Caco-2 (cell line): ENCODE measurements around the gene HOXB7. TPM values are rescaled to one million over a fixed set of nuclear protein-coding genes. Genes with fewer than 3 reads are reported as not detected.
A peak's percentile ranks its signal among the peaks of the same experiment; 100 is the strongest.

Experiments
- BruUV-seq: library from RNA; stranded (reverse); fragments of 400-500 nt; replicated peaks from 2 replicates; lab custom pipeline; 2021; lab: Mats Ljungman, UMichigan
- CTCF ChIA-PET: fragments of 300-600 bp; sonication (Branson Sonifier 250); formaldehyde crosslinking; loops from one replicate; lab custom pipeline; 2022; ENCODE audit warnings: antibody characterized with exemption; lab: Charles Lee
- POLR2A ChIA-PET: fragments of 300-600 bp; sonication (Branson Sonifier 250); formaldehyde crosslinking; loops from one replicate; lab custom pipeline; 2022; ENCODE audit warnings: antibody characterized with exemption; lab: Charles Lee
- DNase-seq, 2 experiments: peaks; one replicate each; pipeline versions ENCODE4 v3.0.0 to v3.0.0-alpha.2; 2020 to 2022
- H3K27me3 ChIP-seq: replicated peaks from 2 replicates; pipeline ENCODE4 v1.6.0; 2011; ENCODE audit warnings: low read length; ENCODE audit not compliant: control insufficient read depth, insufficient read depth
- H3K36me3 ChIP-seq: 2 replicates; pipeline ENCODE4 v1.5.1; 2011; ENCODE audit warnings: low read length; ENCODE audit not compliant: control insufficient read depth, insufficient read depth
- H3K4me1 ChIP-seq: fragments of 250-450 bp; sonication (Bioruptor Pico); 2 replicates; pipeline ENCODE4 v1.5.1; 2020; ENCODE audit warnings: mild to moderate bottlenecking
- H3K4me3 ChIP-seq: 2 replicates; pipeline ENCODE4 v1.5.1; 2011; ENCODE audit warnings: low read depth, mild to moderate bottlenecking, control low read depth, low read length
- H3K9me3 ChIP-seq: fragments of 250-450 bp; sonication (Bioruptor Pico); 2 replicates; pipeline ENCODE4 v1.5.1; 2020; ENCODE audit warnings: mild to moderate bottlenecking, moderate library complexity
- H3K27ac Mint-ChIP-seq: one replicate; pipeline ENCODE4 v1.8.0; 2022; ENCODE audit warnings: mixed read lengths; ENCODE audit not compliant: unreplicated experiment
- H3K27me3 Mint-ChIP-seq: one replicate; pipeline ENCODE4 v1.8.0; 2022; ENCODE audit warnings: mixed read lengths; ENCODE audit not compliant: insufficient read depth, unreplicated experiment
- H3K36me3 Mint-ChIP-seq: one replicate; pipeline ENCODE4 v1.8.0; 2022; ENCODE audit warnings: mild to moderate bottlenecking, mixed read lengths; ENCODE audit not compliant: insufficient read depth, unreplicated experiment
- H3K4me1 Mint-ChIP-seq: one replicate; pipeline ENCODE4 v1.8.0; 2022; ENCODE audit warnings: low read depth, mixed read lengths; ENCODE audit not compliant: unreplicated experiment
- H3K4me3 Mint-ChIP-seq: one replicate; pipeline ENCODE4 v1.8.0; 2022; ENCODE audit warnings: mild to moderate bottlenecking, moderate library complexity, mixed read lengths; ENCODE audit not compliant: unreplicated experiment
- H3K9me3 Mint-ChIP-seq: one replicate; pipeline ENCODE4 v1.8.0; 2022; ENCODE audit warnings: mixed read lengths; ENCODE audit not compliant: unreplicated experiment
- CTCF ChIP-seq, 2 experiments: fragments of 200-600 bp in 1 of 2; IDR thresholded peaks; 1 replicate in 1 of 2; 2 replicates in 1 of 2; pipeline versions ENCODE4 v1.5.1 to v1.8.0; 2011 to 2022; ENCODE audit warnings: antibody characterized with exemption in 1 of 2, control low read depth in 1 of 2, inconsistent platforms in 1 of 2, low read depth in 1 of 2, low read length in 1 of 2, mild to moderate bottlenecking in 1 of 2, moderate library complexity in 1 of 2; ENCODE audit not compliant: insufficient read depth in 1 of 2, severe bottlenecking in 1 of 2, unreplicated experiment in 1 of 2
- intact Hi-C: fragments of 100-400 bp; cut with micrococcal nuclease; formaldehyde crosslinking; loops from one replicate; pipeline ENCODE4 v1.10.0; 2022; ENCODE audit not compliant: unreplicated experiment
- total RNA-seq: library from RNA; stranded (reverse); gene quantifications from 2 replicates; pipeline ENCODE4 v1.2.3, GENCODE V29; 2022

Gene HOXB7
- total RNA-seq, 1 experiment from 2014 or later: 28.2 TPM

GRCh38 chr17:48579760-48580554 lies 30.9 kb downstream of the HOXB7 start:
- Mint-ChIP-seq H3K4me1 (peaks cover 35% of the 10 kb centered on the region), H3K27me3 (peaks cover 20% of the 10 kb centered on the region), H3K9me3 (no peaks in the 10 kb centered on the region), H3K4me3 (peak overlapping the region; percentile 88), H3K36me3 (peaks cover 4% of the 10 kb centered on the region), H3K27ac (no peak overlapping the region)
- ChIA-PET POLR2A (interaction anchor here (0.7 kb wide), 2 partner anchors 8 to 348 kb away, joined by 4 to 9 read pairs; no protein-coding TSS in a partner anchor), CTCF (interaction anchor here (0.6 to 1.6 kb wide), 8 partner anchors 9 to 555 kb away, joined by 3 to 7 read pairs (median 4); no protein-coding TSS in a partner anchor)
- peak overlapping the region; percentile 15; the same call in 1 of the 2 replicates for H3K4me3 ChIP-seq
- H3K27me3 ChIP-seq: peaks cover 2% of the 10 kb centered on the region
- no peak for TF ChIP-seq CTCF (IDR thresholded peaks at IDR 0.05; ENCODE audit: insufficient read depth in 1 of 2, low read depth in 1 of 2, low read length in 1 of 2, severe bottlenecking in 1 of 2, unreplicated experiment in 1 of 2)
- intact Hi-C loops: no loop called here
- no peaks in the 10 kb centered on the region for H3K36me3 ChIP-seq
- H3K9me3 ChIP-seq: no peaks in the 10 kb centered on the region
- no TSS peak for BruUV-seq
- peaks cover 35% of the 10 kb centered on the region for H3K4me1 ChIP-seq
- DNase-seq: peak in 1 of 2 experiments; percentile 58

GRCh38 chr17:48579471-48579759 lies 31.4 kb downstream of the HOXB7 start:
- Histone ChIP-seq H3K27me3 (peaks cover 2% of the 10 kb centered on the region), H3K36me3 (no peaks in the 10 kb centered on the region), H3K4me1 (peaks cover 35% of the 10 kb centered on the region), H3K4me3 (peak overlapping the region; percentile 1; the same call in 1 of the 2 replicates), H3K9me3 (no peaks in the 10 kb centered on the region)
- peak overlapping the region; percentile 88 for H3K4me3 Mint-ChIP-seq
- POLR2A ChIA-PET: interaction anchor here (0.7 kb wide), 1 partner anchor 8 kb away, joined by 9 read pairs; no protein-coding TSS in a partner anchor
- peaks cover 4% of the 10 kb centered on the region for H3K36me3 Mint-ChIP-seq
- no peak for TF ChIP-seq CTCF (IDR thresholded peaks at IDR 0.05; ENCODE audit: insufficient read depth in 1 of 2, low read depth in 1 of 2, low read length in 1 of 2, severe bottlenecking in 1 of 2, unreplicated experiment in 1 of 2)
- intact Hi-C loops: no loop called here
- peaks cover 18% of the 10 kb centered on the region for H3K27me3 Mint-ChIP-seq
- no peaks in the 10 kb centered on the region for H3K9me3 Mint-ChIP-seq
- CTCF ChIA-PET: interaction anchor here (0.6 to 1.6 kb wide), 5 partner anchors 10 to 554 kb away, joined by 3 to 7 read pairs (median 4); no protein-coding TSS in a partner anchor
- BruUV-seq: no TSS peak
- H3K4me1 Mint-ChIP-seq: peaks cover 31% of the 10 kb centered on the region
- DNase-seq: no peak
- H3K27ac Mint-ChIP-seq: peak overlapping the region; percentile 37

GRCh38 chr17:48578616-48579470 lies 32.0 kb downstream of the HOXB7 start:
- peaks cover 35% of the 10 kb centered on the region for H3K4me1 ChIP-seq
- H3K27me3 Mint-ChIP-seq: peaks cover 13% of the 10 kb centered on the region
- H3K27ac Mint-ChIP-seq: peak overlapping the region; percentile 37
- no peak for DNase-seq
- peak overlapping the region; percentile 88 for H3K4me3 Mint-ChIP-seq
- BruUV-seq: TSS peak; percentile 70
- peaks cover 4% of the 10 kb centered on the region for H3K36me3 Mint-ChIP-seq
- peak overlapping the region; percentile 60 for H3K4me3 ChIP-seq
- TF ChIP-seq CTCF (IDR thresholded peaks at IDR 0.05; ENCODE audit: insufficient read depth in 1 of 2, low read depth in 1 of 2, low read length in 1 of 2, severe bottlenecking in 1 of 2, unreplicated experiment in 1 of 2): peak in 1 of 2 experiments; percentile 25
- peaks cover 25% of the 10 kb centered on the region for H3K4me1 Mint-ChIP-seq
- peaks cover 2% of the 10 kb centered on the region for H3K27me3 ChIP-seq
- no peaks in the 10 kb centered on the region for H3K9me3 Mint-ChIP-seq
- ChIA-PET POLR2A (interaction anchor here (0.5 kb wide), 1 partner anchor 136 kb away, joined by 3 read pairs; no protein-coding TSS in a partner anchor), CTCF (interaction anchor here (0.6 to 1.6 kb wide), 2 partner anchors 10 to 227 kb away, joined by 3 read pairs; no protein-coding TSS in a partner anchor)
- no peaks in the 10 kb centered on the region for H3K9me3 ChIP-seq
- intact Hi-C loops: no loop called here
- H3K36me3 ChIP-seq: no peaks in the 10 kb centered on the region
